Measurements from ENCODE around the gene ZNF594.
"Not testable (repeated sequence)": the region's sequence is repeated elsewhere in the genome, so short reads cannot be mapped to it uniquely, and the experiment has no call there.

ZNF594 gene

GRCh38 chr17:5226940-5227878, 35.5 kb upstream of the ZNF594 start:
- Histone ChIP-seq H3K9me2 (replicated peaks; ENCODE audit: low read depth, low read length) (no peaks in the 10 kb centered on the region), H2AFZ (ENCODE audit: low read length) (no peak overlapping the region), H3K9ac (ENCODE audit: low read depth, low read length, poor library complexity, severe bottlenecking) (no peak overlapping the region), H3K79me2 (ENCODE audit: insufficient read depth, low read length) (no peaks in the 10 kb centered on the region), H3F3A (ENCODE audit: low read depth) (no peaks in the 10 kb centered on the region), H3K4me3 (ENCODE audit: low read length, poor library complexity, severe bottlenecking) (no peak overlapping the region), H3K4me2 (ENCODE audit: low read depth, low read length, poor library complexity, severe bottlenecking) (no peak overlapping the region), H3K36me3 (ENCODE audit: insufficient read depth, low read length) (no peaks in the 10 kb centered on the region), H3K27me3 (ENCODE audit: insufficient read depth, low read length, poor library complexity, severe bottlenecking) (no peaks in the 10 kb centered on the region), H4K20me1 (ENCODE audit: insufficient read depth, low read length, poor library complexity, severe bottlenecking) (no peaks in the 10 kb centered on the region), H3K9me3 (ENCODE audit: insufficient read depth, low read depth, low read length) (no peaks in the 10 kb centered on the region), H3K4me1 (ENCODE audit: insufficient read depth, low read length, poor library complexity, severe bottlenecking) (peaks cover 4% of the 10 kb centered on the region)
- TF ChIP-seq CTCF (conservative IDR thresholded peaks at IDR 0.05; ENCODE audit: low read length): no peak
- no peak for TF ChIP-seq EZH2phosphoT487 (IDR thresholded peaks at IDR 0.05; ENCODE audit: borderline replicate concordance)

- no peaks in the 10 kb centered on the region for H3K79me2 ChIP-seq (ENCODE audit: insufficient read depth, low read length)
- H3K9me3 ChIP-seq (ENCODE audit: insufficient read depth, low read depth, low read length): no peaks in the 10 kb centered on the region
- no peak overlapping the region for H3K4me2 ChIP-seq (ENCODE audit: low read depth, low read length, poor library complexity, severe bottlenecking)
- no peak overlapping the region for H3K9ac ChIP-seq (ENCODE audit: low read depth, low read length, poor library complexity, severe bottlenecking)
- no peaks in the 10 kb centered on the region for H3K27me3 ChIP-seq (ENCODE audit: insufficient read depth, low read length, poor library complexity, severe bottlenecking)
- H4K20me1 ChIP-seq (ENCODE audit: insufficient read depth, low read length, poor library complexity, severe bottlenecking): no peaks in the 10 kb centered on the region
- no peaks in the 10 kb centered on the region for H3F3A ChIP-seq (ENCODE audit: low read depth)
- H3K9me2 ChIP-seq (replicated peaks; ENCODE audit: low read depth, low read length): no peaks in the 10 kb centered on the region
- TF ChIP-seq EZH2phosphoT487 (IDR thresholded peaks at IDR 0.05; ENCODE audit: borderline replicate concordance) (no peak), CTCF (conservative IDR thresholded peaks at IDR 0.05; ENCODE audit: low read length) (no peak)
- no peak overlapping the region for H2AFZ ChIP-seq (ENCODE audit: low read length)
- peaks cover 4% of the 10 kb centered on the region for H3K4me1 ChIP-seq (ENCODE audit: insufficient read depth, low read length, poor library complexity, severe bottlenecking)
- H3K4me3 ChIP-seq (ENCODE audit: low read length, poor library complexity, severe bottlenecking): no peak overlapping the region
- no peaks in the 10 kb centered on the region for H3K36me3 ChIP-seq (ENCODE audit: insufficient read depth, low read length)
Observed at GRCh38 chr17:5225668-5226457, 34.2 kb upstream of the ZNF594 start.

- H2AFZ ChIP-seq (ENCODE audit: low read length); H3K36me3 ChIP-seq (ENCODE audit: insufficient read depth, low read length); H3K9me2 ChIP-seq (replicated peaks; ENCODE audit: low read depth, low read length); H3K4me2 ChIP-seq (ENCODE audit: low read depth, low read length, poor library complexity, severe bottlenecking); H3K4me1 ChIP-seq (ENCODE audit: insufficient read depth, low read length, poor library complexity, severe bottlenecking); H3K79me2 ChIP-seq (ENCODE audit: insufficient read depth, low read length); H3K9me3 ChIP-seq (ENCODE audit: insufficient read depth, low read depth, low read length); H3K4me3 ChIP-seq (ENCODE audit: low read length, poor library complexity, severe bottlenecking); H3K27me3 ChIP-seq (ENCODE audit: insufficient read depth, low read length, poor library complexity, severe bottlenecking); H3F3A ChIP-seq (ENCODE audit: low read depth); H3K9ac ChIP-seq (ENCODE audit: low read depth, low read length, poor library complexity, severe bottlenecking); H4K20me1 ChIP-seq (ENCODE audit: insufficient read depth, low read length, poor library complexity, severe bottlenecking): not testable (repeated sequence)
Observed at GRCh38 chr17:5221912-5222311, 30.2 kb upstream of the ZNF594 start.

Measured in Loucy (cell line).